WTC11 (cell line): ENCODE results near the gene METTL1. TPM values are rescaled to one million over a fixed set of nuclear protein-coding genes. Genes with fewer than 3 reads are reported as not detected.

Experiments
- ATAC-seq: fragments of 200-7000 bp; cut with Tn5 transposase; 2 replicates; pipeline ENCODE4 v1.10.0; 2021; ENCODE audit warnings: mild to moderate bottlenecking, moderate library complexity
- CTCF ChIA-PET: fragments of 300-600 bp; sonication (Branson Sonifier 250); formaldehyde crosslinking; loops from one replicate; lab custom pipeline; 2021; ENCODE audit warnings: antibody characterized with exemption; lab: Charles Lee
- POLR2A ChIA-PET: fragments of 350-600 bp; sonication (Branson Sonifier 250); formaldehyde crosslinking; loops from one replicate; lab custom pipeline; 2021; ENCODE audit warnings: antibody characterized with exemption; lab: Charles Lee
- DNase-seq: peaks from one replicate; pipeline ENCODE4 v3.0.0; 2021; ENCODE audit warnings: low spot score
- H3K27ac Mint-ChIP-seq: 2 replicates; pipeline ENCODE4 v1.8.0; 2021; ENCODE audit warnings: mixed read lengths
- H3K27me3 Mint-ChIP-seq: 2 replicates; pipeline ENCODE4 v1.8.0; 2021; ENCODE audit warnings: low read depth, mild to moderate bottlenecking, moderate library complexity, mixed read lengths
- H3K36me3 Mint-ChIP-seq: 2 replicates; pipeline ENCODE4 v1.8.0; 2021; ENCODE audit warnings: mixed read lengths
- H3K4me1 Mint-ChIP-seq: 2 replicates; pipeline ENCODE4 v1.8.0; 2022; ENCODE audit warnings: mixed read lengths
- H3K4me3 Mint-ChIP-seq: 2 replicates; pipeline ENCODE4 v1.8.0; 2021; ENCODE audit warnings: mild to moderate bottlenecking, moderate library complexity, mixed read lengths
- H3K9me3 Mint-ChIP-seq: 2 replicates; pipeline ENCODE4 v1.8.0; 2021; ENCODE audit warnings: mixed read lengths
- CBFB ChIP-seq: sonication (generic); formaldehyde crosslinking; IDR thresholded peaks from 2 replicates; pipeline ENCODE4 v1.8.1; 2022; ENCODE audit warnings: mild to moderate bottlenecking, low read depth, missing genetic modification reagents
- CDX4 ChIP-seq: fragments of 250-450 bp; sonication (Bioruptor Pico); IDR thresholded peaks from 2 replicates; pipeline ENCODE4 v1.9.0; 2021; ENCODE audit warnings: moderate library complexity, mild to moderate bottlenecking, inconsistent platforms, borderline replicate concordance
- ESRRA ChIP-seq: sonication (generic); formaldehyde crosslinking; IDR thresholded peaks from 2 replicates; pipeline ENCODE4 v1.8.1; 2022; ENCODE audit warnings: mild to moderate bottlenecking, missing genetic modification reagents, borderline replicate concordance
- FOXP1 ChIP-seq: sonication (generic); formaldehyde crosslinking; IDR thresholded peaks from 2 replicates; pipeline ENCODE4 v1.8.0; 2022; ENCODE audit warnings: missing genetic modification reagents, mild to moderate bottlenecking, moderate library complexity, borderline replicate concordance
- GRHL2 ChIP-seq: fragments of 250-450 bp; sonication (Bioruptor Pico); IDR thresholded peaks from 2 replicates; pipeline ENCODE4 v1.8.0; 2022; ENCODE audit warnings: mild to moderate bottlenecking, moderate library complexity; ENCODE audit not compliant: insufficient replicate concordance, severe bottlenecking
- HMGA2 ChIP-seq: fragments of 250-450 bp; sonication (Bioruptor Pico); IDR thresholded peaks from 2 replicates; pipeline ENCODE4 v1.4.0; 2021; ENCODE audit warnings: mild to moderate bottlenecking, moderate library complexity
- JAZF1 ChIP-seq: fragments of 250-450 bp; sonication (Bioruptor Pico); IDR thresholded peaks from 2 replicates; pipeline ENCODE4 v1.9.0; 2021; ENCODE audit warnings: moderate library complexity, mild to moderate bottlenecking, inconsistent platforms
- NFATC4 ChIP-seq: fragments of 250-450 bp; sonication (Bioruptor Pico); IDR thresholded peaks from 2 replicates; pipeline ENCODE4 v1.9.0; 2021; ENCODE audit warnings: mild to moderate bottlenecking
- NR1H2 ChIP-seq: sonication (generic); formaldehyde crosslinking; IDR thresholded peaks from 2 replicates; pipeline ENCODE4 v1.9.0; 2021; ENCODE audit warnings: mild to moderate bottlenecking, moderate library complexity, missing genetic modification reagents
- PRDM15 ChIP-seq: sonication (generic); formaldehyde crosslinking; IDR thresholded peaks from 2 replicates; pipeline ENCODE4 v1.8.0; 2022; ENCODE audit warnings: missing genetic modification reagents
- RELA ChIP-seq: sonication (generic); formaldehyde crosslinking; IDR thresholded peaks from 2 replicates; pipeline ENCODE4 v1.8.1; 2022; ENCODE audit warnings: missing genetic modification reagents, mild to moderate bottlenecking, borderline replicate concordance
- RORB ChIP-seq: fragments of 250-450 bp; sonication (Bioruptor Pico); IDR thresholded peaks from 2 replicates; pipeline ENCODE4 v1.9.0; 2021; ENCODE audit warnings: mild to moderate bottlenecking
- SOX15 ChIP-seq: fragments of 250-450 bp; sonication (Bioruptor Pico); IDR thresholded peaks from 2 replicates; pipeline ENCODE4 v1.9.0; 2021; ENCODE audit warnings: mild to moderate bottlenecking
- TEAD1 ChIP-seq: sonication (generic); formaldehyde crosslinking; IDR thresholded peaks from 2 replicates; pipeline ENCODE4 v1.8.0; 2022; ENCODE audit warnings: mild to moderate bottlenecking, missing genetic modification reagents
- ZNF138 ChIP-seq: sonication (generic); formaldehyde crosslinking; conservative IDR thresholded peaks from 2 replicates; pipeline ENCODE4 v1.8.1; 2022; ENCODE audit warnings: mild to moderate bottlenecking, moderate library complexity, missing genetic modification reagents
- ZNF317 ChIP-seq: sonication (generic); formaldehyde crosslinking; IDR thresholded peaks from 2 replicates; pipeline ENCODE4 v1.8.1; 2023; ENCODE audit warnings: low read depth, mild to moderate bottlenecking, moderate library complexity, missing genetic modification reagents, borderline replicate concordance
- ZNF416 ChIP-seq: fragments of 250-450 bp; sonication (Bioruptor Pico); IDR thresholded peaks from 2 replicates; pipeline ENCODE4 v1.9.0; 2021; ENCODE audit warnings: mild to moderate bottlenecking, inconsistent platforms
- total RNA-seq: library from RNA; stranded (reverse); gene quantifications from 3 replicates; pipeline ENCODE4 v1.2.3, GENCODE V29; 2021
- TF ChIP-seq, protein P1 (sequence below): sonication (generic); formaldehyde crosslinking; IDR thresholded peaks from 2 replicates; pipeline ENCODE4 v1.8.1; 2022; ENCODE audit warnings: low read depth, mild to moderate bottlenecking, moderate library complexity, missing genetic modification reagents, borderline replicate concordance
- TF ChIP-seq, protein P2 (sequence below): sonication (generic); formaldehyde crosslinking; IDR thresholded peaks from 2 replicates; pipeline ENCODE4 v1.8.1; 2023; ENCODE audit warnings: mild to moderate bottlenecking, missing genetic modification reagents, moderate library complexity

Gene METTL1
- total RNA-seq, 1 experiment from 2014 or later, result 25.5 TPM

DNA sequence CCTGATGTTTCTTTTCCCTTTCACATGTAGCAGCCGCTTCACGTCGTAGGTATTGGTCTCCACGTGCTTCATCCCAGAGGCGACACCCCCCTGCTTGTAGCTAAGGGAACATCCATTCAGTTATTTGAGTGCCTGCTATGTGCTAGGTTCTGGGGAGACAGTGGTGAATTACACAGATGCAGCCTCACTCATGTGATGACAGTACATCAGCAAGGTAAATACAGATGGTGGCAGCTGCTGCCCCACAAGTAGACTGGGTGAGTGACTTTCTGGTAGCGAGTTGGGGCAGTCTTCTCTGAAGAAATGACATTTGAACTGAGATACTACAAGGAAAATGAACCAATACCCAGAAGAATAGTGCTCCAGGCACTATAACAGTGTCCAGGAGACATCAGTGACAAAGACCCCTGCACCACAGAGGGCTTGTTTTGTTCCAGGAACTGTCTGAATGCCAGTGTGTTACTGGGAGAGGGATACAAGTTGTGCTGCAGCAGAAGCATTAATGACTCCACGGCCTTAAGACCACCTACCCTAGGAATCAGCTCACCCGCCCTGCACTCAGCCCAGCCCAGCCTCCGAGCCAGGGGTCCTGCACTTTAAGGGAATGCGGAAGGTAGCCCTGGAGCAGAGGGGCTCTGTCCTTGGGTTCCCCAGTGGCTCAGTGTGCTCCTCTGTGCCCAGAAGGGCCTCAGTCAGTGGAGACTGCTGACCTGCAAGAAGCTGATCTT is 39.3 kb upstream of the METTL1 start:
- H3K36me3 Mint-ChIP-seq, result no peaks in the 10 kb centered on the region; the same call in 1 of the 2 replicates
- no peak for ATAC-seq

DNA sequence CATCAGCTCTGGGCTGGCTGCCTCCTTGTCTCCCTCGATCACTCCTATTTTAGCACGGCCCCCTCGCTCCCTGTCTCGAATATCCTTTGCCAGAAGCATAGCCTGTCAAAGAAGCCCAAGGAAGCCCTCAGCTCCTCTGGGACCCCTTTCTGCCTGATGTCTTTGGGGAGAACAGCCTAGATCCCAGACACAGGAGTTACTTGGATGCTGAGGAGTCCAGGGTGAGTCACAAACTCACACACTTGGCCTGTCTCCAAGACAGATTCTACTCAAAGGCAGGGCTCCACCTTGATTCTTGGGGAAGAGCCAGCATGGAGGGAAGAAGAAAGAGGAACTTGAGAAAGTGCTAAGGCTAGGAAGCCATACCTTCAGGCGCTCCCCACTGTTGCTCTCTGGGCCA is 38.5 kb upstream of the METTL1 start:
- Mint-ChIP-seq H3K36me3 (no peaks in the 10 kb centered on the region; the same call in 1 of the 2 replicates), H3K4me1 (peaks cover 8% of the 10 kb centered on the region; the same call in 1 of the 2 replicates), H3K27me3 (no peaks in the 10 kb centered on the region; the same call in 1 of the 2 replicates), H3K4me3 (no peak overlapping the region), H3K27ac (no peak overlapping the region), H3K9me3 (no peaks in the 10 kb centered on the region)
- no peak for DNase-seq
- POLR2A ChIA-PET, result no interaction called here
- no peak for ATAC-seq
- no peak for TF ChIP-seq ESRRA (CRISPR knock-in tag)
- TF ChIP-seq TEAD1 (CRISPR knock-in tag), result no peak
- TF ChIP-seq, protein P1, sequence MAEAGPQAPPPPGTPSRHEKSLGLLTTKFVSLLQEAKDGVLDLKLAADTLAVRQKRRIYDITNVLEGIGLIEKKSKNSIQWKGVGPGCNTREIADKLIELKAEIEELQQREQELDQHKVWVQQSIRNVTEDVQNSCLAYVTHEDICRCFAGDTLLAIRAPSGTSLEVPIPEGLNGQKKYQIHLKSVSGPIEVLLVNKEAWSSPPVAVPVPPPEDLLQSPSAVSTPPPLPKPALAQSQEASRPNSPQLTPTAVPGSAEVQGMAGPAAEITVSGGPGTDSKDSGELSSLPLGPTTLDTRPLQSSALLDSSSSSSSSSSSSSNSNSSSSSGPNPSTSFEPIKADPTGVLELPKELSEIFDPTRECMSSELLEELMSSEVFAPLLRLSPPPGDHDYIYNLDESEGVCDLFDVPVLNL, result no peak
- TF ChIP-seq RELA, result no peak
- TF ChIP-seq HMGA2 (CRISPR knock-in tag), result no peak
- TF ChIP-seq RORB (CRISPR knock-in tag), result no peak
- no peak for TF ChIP-seq FOXP1
- CTCF ChIA-PET, result no interaction called here

More for the DNA sequence above, 39.3 kb upstream of the METTL1 start:
- no peak for DNase-seq
- CTCF ChIA-PET, result interaction anchor here (1.0 kb wide), 1 partner anchor 8 kb away, joined by 7 read pairs; no protein-coding TSS in a partner anchor
- no peak overlapping the region for H3K4me3 Mint-ChIP-seq
- TF ChIP-seq PRDM15 (CRISPR knock-in tag) (no peak), ZNF317 (CRISPR knock-in tag) (no peak), GRHL2 (CRISPR knock-in tag) (no peak), JAZF1 (no peak), SOX15 (CRISPR knock-in tag) (no peak), ZNF138 (CRISPR knock-in tag) (no peak), HMGA2 (CRISPR knock-in tag) (no peak), NR1H2 (no peak), CBFB (CRISPR knock-in tag) (no peak), ZNF416 (no peak)
- H3K27ac Mint-ChIP-seq, result no peak overlapping the region
- no peaks in the 10 kb centered on the region; the same call in 1 of the 2 replicates for H3K27me3 Mint-ChIP-seq
- POLR2A ChIA-PET, result no interaction called here
- H3K9me3 Mint-ChIP-seq, result no peaks in the 10 kb centered on the region
- H3K4me1 Mint-ChIP-seq, result peaks cover 8% of the 10 kb centered on the region; the same call in 1 of the 2 replicates

DNA sequence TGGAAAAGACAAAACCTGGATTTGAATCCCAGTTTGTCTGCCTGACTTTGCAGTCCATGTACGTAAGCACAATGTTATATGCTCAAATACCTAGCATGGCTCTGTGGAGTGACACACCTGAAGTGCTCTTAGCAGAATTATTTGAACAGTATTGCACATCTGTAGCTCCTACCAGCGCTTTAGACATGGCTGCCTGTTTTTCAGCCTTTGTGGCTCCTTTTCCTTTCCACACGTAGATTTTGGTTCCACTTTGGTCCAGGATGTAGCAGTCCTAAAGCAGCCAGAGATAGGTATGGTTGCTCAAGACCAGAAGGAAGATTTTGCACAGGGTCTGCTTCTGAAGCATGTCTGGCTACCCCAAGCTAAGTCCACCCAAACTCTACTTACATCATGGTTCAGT is 37.5 kb upstream of the METTL1 start:
- Mint-ChIP-seq H3K4me3 (no peak overlapping the region), H3K4me1 (peaks cover 2% of the 10 kb centered on the region; the same call in 1 of the 2 replicates), H3K27ac (no peak overlapping the region), H3K36me3 (no peaks in the 10 kb centered on the region; the same call in 1 of the 2 replicates), H3K9me3 (no peaks in the 10 kb centered on the region), H3K27me3 (no peaks in the 10 kb centered on the region)
- TF ChIP-seq NFATC4 (CRISPR knock-in tag) (no peak), ZNF138 (CRISPR knock-in tag) (no peak), CDX4 (no peak)
- TF ChIP-seq, protein P2, sequence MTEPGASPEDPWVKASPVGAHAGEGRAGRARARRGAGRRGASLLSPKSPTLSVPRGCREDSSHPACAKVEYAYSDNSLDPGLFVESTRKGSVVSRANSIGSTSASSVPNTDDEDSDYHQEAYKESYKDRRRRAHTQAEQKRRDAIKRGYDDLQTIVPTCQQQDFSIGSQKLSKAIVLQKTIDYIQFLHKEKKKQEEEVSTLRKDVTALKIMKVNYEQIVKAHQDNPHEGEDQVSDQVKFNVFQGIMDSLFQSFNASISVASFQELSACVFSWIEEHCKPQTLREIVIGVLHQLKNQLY, result no peak
- ChIA-PET POLR2A (no interaction called here), CTCF (no interaction called here)
- DNase-seq (no peak), ATAC-seq (no peak)
